Lower leg skin (tissue), 4 donors: ENCODE data around the gene FBXL22. TPM values are rescaled to one million over a fixed set of nuclear protein-coding genes. Genes with fewer than 3 reads are reported as not detected.

Experiments
- DNase-seq, 2 donors: peaks; one replicate each; pipeline ENCODE4 v3.0.0-alpha.2; 2019; ENCODE audit warnings: low spot score in 2 of 2
- H3K4me3 ChIP-seq: fragments of 200-600 bp; sonication (generic); 2 replicates; pipeline ENCODE4 v1.5.1; 2017; ENCODE audit warnings: mild to moderate bottlenecking, low read depth; ENCODE audit not compliant: poor library complexity, severe bottlenecking
- POLR2A ChIP-seq, 2 donors: fragments of 450-650 bp; IDR thresholded peaks; one replicate each; pipeline ENCODE4 v1.6.1; 2016 to 2017; ENCODE audit warnings: antibody characterized with exemption in 2 of 2, mild to moderate bottlenecking in 1 of 2, moderate library complexity in 1 of 2
- WGBS, 2 donors: methylation state at CpG; one replicate each; pipeline ENCODE4 v1.1.5; 2018; 5-methylcytosine and 5-hydroxymethylcytosine counted together
- intact Hi-C: fragments of 100-400 bp; cut with DNase I; formaldehyde crosslinking; loops from one replicate; pipeline ENCODE4 v1.15.0; 2023; ENCODE audit warnings: low total_unique reads
- total RNA-seq, 4 donors: library from RNA; depleted of rRNA; stranded (reverse); fragments of >200 nt; gene quantifications; one replicate each; pipeline ENCODE4 v1.1.0, GENCODE V29; 2016
- TF ChIP-seq, protein P1 (sequence below), 3 donors: fragments of 450-650 bp; IDR thresholded peaks; one replicate each; pipeline ENCODE4 v1.5.1; 2016; ENCODE audit warnings: antibody characterized with exemption in 3 of 3, mild to moderate bottlenecking in 3 of 3, moderate library complexity in 2 of 3

Gene FBXL22
- total RNA-seq, 4 donors from 2014 or later: 0.25 to 4.2 (median 1.2) TPM; not detected in 1

DNA sequence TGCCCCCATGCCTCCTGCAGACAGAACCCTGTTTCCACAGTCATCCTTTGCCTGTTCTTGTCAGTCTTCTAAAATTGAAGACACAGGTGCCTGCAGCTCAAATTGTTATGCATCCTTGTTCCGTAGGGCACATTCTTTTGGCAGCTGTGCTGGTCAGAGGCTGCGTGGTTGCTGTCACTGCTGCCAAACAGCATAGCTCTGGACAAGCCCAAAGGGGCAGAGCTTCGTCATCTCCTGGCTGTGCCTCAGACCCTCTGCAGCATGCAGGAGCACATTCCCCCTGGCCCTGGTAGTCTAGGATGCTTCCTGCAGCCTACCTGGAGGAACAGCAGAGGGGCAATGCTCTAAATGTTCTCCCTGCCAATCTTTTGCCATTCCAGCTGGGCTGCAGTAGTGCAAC, 2.1 kb upstream of the FBXL22 start:
- H3K4me3 ChIP-seq: no peak overlapping the region
- no peak for DNase-seq
- 33 to 50% methylated on average over 3 of the region's 3 CpGs for WGBS, 2 donors
- TF ChIP-seq, protein P1, sequence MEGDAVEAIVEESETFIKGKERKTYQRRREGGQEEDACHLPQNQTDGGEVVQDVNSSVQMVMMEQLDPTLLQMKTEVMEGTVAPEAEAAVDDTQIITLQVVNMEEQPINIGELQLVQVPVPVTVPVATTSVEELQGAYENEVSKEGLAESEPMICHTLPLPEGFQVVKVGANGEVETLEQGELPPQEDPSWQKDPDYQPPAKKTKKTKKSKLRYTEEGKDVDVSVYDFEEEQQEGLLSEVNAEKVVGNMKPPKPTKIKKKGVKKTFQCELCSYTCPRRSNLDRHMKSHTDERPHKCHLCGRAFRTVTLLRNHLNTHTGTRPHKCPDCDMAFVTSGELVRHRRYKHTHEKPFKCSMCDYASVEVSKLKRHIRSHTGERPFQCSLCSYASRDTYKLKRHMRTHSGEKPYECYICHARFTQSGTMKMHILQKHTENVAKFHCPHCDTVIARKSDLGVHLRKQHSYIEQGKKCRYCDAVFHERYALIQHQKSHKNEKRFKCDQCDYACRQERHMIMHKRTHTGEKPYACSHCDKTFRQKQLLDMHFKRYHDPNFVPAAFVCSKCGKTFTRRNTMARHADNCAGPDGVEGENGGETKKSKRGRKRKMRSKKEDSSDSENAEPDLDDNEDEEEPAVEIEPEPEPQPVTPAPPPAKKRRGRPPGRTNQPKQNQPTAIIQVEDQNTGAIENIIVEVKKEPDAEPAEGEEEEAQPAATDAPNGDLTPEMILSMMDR (IDR thresholded peaks at IDR 0.05): no peak
- no peak for TF ChIP-seq POLR2A (IDR thresholded peaks at IDR 0.05)
- intact Hi-C loops: loop anchor here (5.0 to 10.0 kb wide), 2 partner anchors 70 to 128 kb away; no protein-coding TSS in a partner anchor

DNA sequence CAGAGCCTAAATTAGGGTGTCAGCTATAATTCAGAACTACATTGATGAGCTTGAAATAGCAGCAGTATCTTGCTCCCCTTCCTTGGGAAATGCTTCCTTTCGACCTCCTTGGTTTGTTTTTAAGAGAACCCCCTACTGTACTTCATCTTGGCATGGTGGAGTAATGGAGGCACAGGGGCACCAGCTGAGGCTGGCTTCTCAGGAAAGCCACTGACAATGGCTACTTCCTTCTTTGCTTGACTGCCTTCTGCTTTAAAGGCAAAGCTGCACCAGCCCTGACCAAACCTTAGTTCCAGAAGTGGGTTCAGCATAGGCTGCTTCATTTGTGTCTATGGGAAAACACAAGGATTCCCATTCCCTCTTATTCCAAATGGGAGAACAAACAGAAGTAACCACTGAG, 1.5 kb upstream of the FBXL22 start:
- 90 to 91% methylated on average over 1 of the region's 1 CpG for WGBS, 2 donors
- TF ChIP-seq POLR2A (IDR thresholded peaks at IDR 0.05): no peak
- TF ChIP-seq, protein P1 (IDR thresholded peaks at IDR 0.05): no peak
- intact Hi-C loops: loop anchor here (5.0 to 10.0 kb wide), 2 partner anchors 71 to 128 kb away; no protein-coding TSS in a partner anchor
- no peak overlapping the region for H3K4me3 ChIP-seq
- DNase-seq: no peak

DNA sequence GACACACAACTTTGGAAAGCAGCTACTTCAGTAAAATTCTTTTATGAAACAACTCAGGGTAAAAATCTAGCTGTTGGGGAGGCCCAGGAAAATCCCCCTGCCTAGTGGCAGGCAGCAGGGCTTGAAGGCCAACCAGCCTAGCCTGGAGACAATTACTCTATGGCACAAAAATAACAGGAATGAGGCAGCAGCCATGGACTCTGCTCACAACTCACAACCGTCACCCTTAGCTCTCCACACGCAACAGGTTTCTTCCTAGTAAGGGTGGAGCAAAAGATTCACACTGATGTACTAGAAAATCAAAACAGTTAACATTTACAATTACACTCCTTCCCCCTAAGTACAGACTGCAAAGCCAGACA, 530 bp upstream of the FBXL22 start:
- no peak for DNase-seq
- intact Hi-C loops: loop anchor here (5.0 to 10.0 kb wide), 2 partner anchors 72 to 129 kb away; no protein-coding TSS in a partner anchor
- WGBS, 2 donors: 59 to 75% methylated on average over 2 of the region's 2 CpGs
- TF ChIP-seq, protein P1 (IDR thresholded peaks at IDR 0.05): no peak
- no peak for TF ChIP-seq POLR2A (IDR thresholded peaks at IDR 0.05)
- H3K4me3 ChIP-seq: no peak overlapping the region

DNA sequence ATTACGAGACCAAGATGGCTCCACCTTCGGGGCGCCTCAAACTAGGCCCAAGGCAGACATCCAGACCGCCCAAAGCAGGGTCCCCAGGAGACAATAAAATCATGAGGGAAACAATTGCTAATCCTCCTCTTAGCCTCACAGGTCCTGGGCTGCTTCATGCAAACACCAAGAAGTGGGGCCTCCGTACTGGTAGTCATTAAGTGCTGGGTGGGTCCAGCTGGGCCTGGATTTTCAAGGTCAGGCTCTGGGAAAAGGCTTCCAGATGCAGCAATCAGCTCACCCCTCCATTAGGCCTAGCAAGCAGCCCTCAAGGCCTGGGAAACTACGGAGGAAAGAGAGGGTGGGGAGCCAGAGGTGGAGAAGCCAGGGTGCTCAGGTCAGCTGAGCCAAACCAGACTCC, 634 bp downstream of the FBXL22 start:
- intact Hi-C loops: loop anchor here (5.0 to 10.0 kb wide), 2 partner anchors 73 to 131 kb away; no protein-coding TSS in a partner anchor
- no peak overlapping the region for H3K4me3 ChIP-seq
- 71 to 81% methylated on average over 6 of the region's 6 CpGs for WGBS, 2 donors
- no peak for TF ChIP-seq POLR2A (IDR thresholded peaks at IDR 0.05)
- TF ChIP-seq, protein P1 (IDR thresholded peaks at IDR 0.05): no peak
- no peak for DNase-seq

DNA sequence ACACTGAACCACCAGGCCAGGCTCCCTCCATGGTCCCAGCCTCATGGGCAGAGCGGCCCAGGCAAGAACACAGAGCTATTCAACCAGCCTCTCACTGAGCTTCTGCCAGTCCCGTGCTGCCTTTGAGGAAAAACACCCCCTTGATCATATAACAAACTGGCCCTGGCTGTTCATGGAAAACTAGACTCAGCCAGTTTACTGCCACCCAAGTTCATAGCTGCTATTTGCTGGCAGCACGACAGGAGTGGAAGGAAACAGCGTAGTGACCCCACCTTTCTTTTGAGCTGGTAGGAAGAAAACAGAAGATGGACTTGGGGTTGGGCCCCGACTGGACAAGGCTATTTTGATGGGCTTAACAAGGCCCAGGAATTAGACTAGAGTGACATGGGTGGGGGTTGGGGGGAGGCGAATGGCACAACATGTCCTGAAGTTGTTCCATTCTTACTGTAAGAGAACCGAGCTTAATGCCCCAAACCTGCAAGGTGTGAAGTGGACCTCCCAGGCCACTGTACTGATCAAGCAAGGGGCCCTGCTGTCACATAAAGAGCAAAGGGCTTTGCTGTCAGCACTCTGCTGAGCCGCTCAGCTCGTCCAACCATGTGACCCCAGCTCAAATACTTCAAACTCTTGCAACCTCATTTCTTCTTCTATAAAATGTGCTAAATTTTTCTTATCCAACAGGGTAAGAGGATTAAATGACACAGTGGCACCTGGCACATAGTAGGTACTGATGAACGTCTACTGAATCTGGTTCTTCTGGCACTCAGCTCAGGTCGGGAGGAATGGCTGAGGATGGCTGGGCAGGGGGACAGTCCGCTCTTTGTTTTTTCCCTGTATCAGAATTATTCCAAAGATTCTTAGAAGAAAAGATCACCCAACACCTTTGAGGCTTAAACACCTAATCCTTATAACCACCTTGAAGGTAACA, 1.6 kb downstream of the FBXL22 start:
- H3K4me3 ChIP-seq: no peak overlapping the region
- DNase-seq: no peak
- 62 to 66% methylated on average over 12 of the region's 12 CpGs for WGBS, 2 donors
- intact Hi-C loops: loop anchor here (5.0 to 10.0 kb wide), 2 partner anchors 74 to 131 kb away; no protein-coding TSS in a partner anchor
- TF ChIP-seq, protein P1 (IDR thresholded peaks at IDR 0.05): no peak
- TF ChIP-seq POLR2A (IDR thresholded peaks at IDR 0.05): no peak
